Spleen (tissue), 11 donors: Measurements from ENCODE around the gene ACOT12. TPM values are rescaled to one million over a fixed set of nuclear protein-coding genes. Genes with fewer than 3 reads are reported as not detected.

Experiments
- DNase-seq: peaks from one replicate; pipeline ENCODE4 v3.0.0-alpha.2; 2020
- H3K27ac ChIP-seq, 8 donors: fragments of 200-600 bp; sonication (generic) in 7 of 8; 1 replicate in 4 of 8; 2 replicates in 4 of 8; pipeline versions ENCODE4 v1.5.0 to v1.8.0; 2016 to 2021; ENCODE audit warnings: inconsistent platforms in 4 of 8, mild to moderate bottlenecking in 4 of 8, moderate library complexity in 1 of 8
- H3K27me3 ChIP-seq, 7 donors: fragments of 200-600 bp; sonication (generic) in 6 of 7; replicated peaks in 1 of 7; 1 replicate in 4 of 7; 2 replicates in 3 of 7; pipeline versions ENCODE4 v1.5.0 to v1.8.0; 2016 to 2021; ENCODE audit warnings: inconsistent platforms in 3 of 7, mild to moderate bottlenecking in 1 of 7
- H3K36me3 ChIP-seq, 6 donors: fragments of 200-600 bp; sonication (generic) in 5 of 6; 1 replicate in 4 of 6; 2 replicates in 2 of 6; pipeline versions ENCODE4 v1.5.0 to v1.8.0; 2016 to 2021; ENCODE audit warnings: inconsistent platforms in 2 of 6
- H3K4me1 ChIP-seq, 6 donors: fragments of 200-600 bp; sonication (generic) in 5 of 6; 1 replicate in 3 of 6; 2 replicates in 3 of 6; pipeline versions ENCODE4 v1.5.0 to v1.8.0; 2016 to 2021; ENCODE audit warnings: inconsistent platforms in 3 of 6
- H3K4me3 ChIP-seq, 8 donors: fragments of 200-600 bp; sonication (generic) in 7 of 8; 1 replicate in 4 of 8; 2 replicates in 4 of 8; pipeline versions ENCODE4 v1.5.0 to v1.8.0; 2016 to 2021; ENCODE audit warnings: inconsistent platforms in 4 of 8, mild to moderate bottlenecking in 4 of 8, moderate library complexity in 2 of 8
- H3K9me3 ChIP-seq, 8 donors: fragments of 200-600 bp; sonication (generic) in 7 of 8; 1 replicate in 4 of 8; 2 replicates in 4 of 8; pipeline versions ENCODE4 v1.5.0 to v1.8.0; 2016 to 2021; ENCODE audit warnings: inconsistent platforms in 4 of 8
- CTCF ChIP-seq, 11 experiments: fragments of 200-600 bp in 7 of 11; fragments of 450-650 bp in 4 of 11; sonication (generic) in 4 of 11; IDR thresholded peaks in 8 of 11; conservative IDR thresholded peaks in 3 of 11; 1 replicate in 7 of 11; 2 replicates in 4 of 11; pipeline versions ENCODE4 v1.4.0 to v1.8.0; 2016 to 2021; ENCODE audit warnings: antibody characterized with exemption in 11 of 11, inconsistent platforms in 4 of 11, mild to moderate bottlenecking in 1 of 11
- POLR2A ChIP-seq, 3 donors: fragments of 450-650 bp; IDR thresholded peaks; one replicate each; pipeline ENCODE4 v1.5.1; 2017; ENCODE audit warnings: antibody characterized with exemption in 3 of 3, mild to moderate bottlenecking in 1 of 3
- POLR2AphosphoS5 ChIP-seq, 3 donors: sonication (generic); formaldehyde crosslinking; IDR thresholded peaks; one replicate each; pipeline ENCODE4 v1.5.1; 2017; ENCODE audit warnings: antibody characterized with exemption in 3 of 3
- WGBS, 5 donors: extraction: QIAGEN DNeasy Blood & Tissue Kit in 3 of 5; methylation state at CpG; one replicate each; pipeline versions ENCODE4 v1.1.5 to v1.1.7; 2013 to 2018; 5-methylcytosine and 5-hydroxymethylcytosine counted together
- intact Hi-C: fragments of 100-400 bp; cut with DNase I; formaldehyde crosslinking; loops from one replicate; pipeline ENCODE4 v1.15.0; 2023; ENCODE audit warnings: low total_unique reads
- polyA plus RNA-seq, 3 donors: library from polyadenylated mRNA; stranded (reverse); fragments of 200-250 nt; gene quantifications; one replicate each; pipeline ENCODE4 v1.2.1, GENCODE V29; 2013
- total RNA-seq, 7 donors: library from RNA; depleted of rRNA in 3 of 7; stranded (reverse); fragments of >200 nt in 3 of 7; fragmentation: NEBNext Ultra II Directional in 4 of 7; extraction: Animal tissue kit (Norgen Biotek cat#: 25700) in 4 of 7; gene quantifications; one replicate each; pipeline versions ENCODE4 v1.1.0 to v1.2.1, GENCODE V29; 2016 to 2021
- donor health status: healthy with polysubstance abuse.
- donor health status: DM: no; HTN: no; CAD: no; lungs with moderate emphysema.
- donor health status: DM: no; HTN: no; CAD: no.
- donor health status: Bipolar disorder and iron deficiency.
- donor health status: healthy.
- donor health status: DM: no; HTN: no; CAD: no.
- donor health status: DM: yes; HTN: yes; CAD: no.

ACOT12 gene
- total and polyA plus RNA-seq, 10 donors, result 0.03 TPM; not detected in 9

- DNase-seq, result no peak
- intact Hi-C loops, result no loop called here
- no peaks in the 10 kb centered on the region for H3K36me3 ChIP-seq
- H3K4me3 ChIP-seq, result no peak overlapping the region
- no peak overlapping the region for H3K27ac ChIP-seq
- no peaks in the 10 kb centered on the region for H3K9me3 ChIP-seq
- peaks cover 0 to 7% (median 0%) of the 10 kb centered on the region in 7 donors for H3K27me3 ChIP-seq
- 90 to 98% (median 93%) methylated on average over 2 of the region's 2 CpGs for WGBS, 5 donors
- H3K4me1 ChIP-seq, result no peaks in the 10 kb centered on the region
- TF ChIP-seq POLR2AphosphoS5 (IDR thresholded peaks at IDR 0.05), result no peak
- TF ChIP-seq CTCF (IDR thresholded peaks at IDR 0.05 in 8 of 11, conservative IDR thresholded peaks at IDR 0.05 in 3 of 11), result no peak
- TF ChIP-seq POLR2A (IDR thresholded peaks at IDR 0.05), result no peak
These were observed 32.3 kb downstream of the ACOT12 start for GRCh38 chr5:81361600-81361999.

GRCh38 chr5:81360640-81361039, 33.3 kb downstream of the ACOT12 start:
- H3K4me3 ChIP-seq, result no peak overlapping the region
- no peaks in the 10 kb centered on the region for H3K4me1 ChIP-seq
- no peak overlapping the region for H3K27ac ChIP-seq
- WGBS, 5 donors, result 82 to 91% (median 89%) methylated on average over 4 of the region's 4 CpGs
- DNase-seq, result no peak
- H3K9me3 ChIP-seq, result no peaks in the 10 kb centered on the region
- H3K36me3 ChIP-seq, result no peaks in the 10 kb centered on the region
- TF ChIP-seq POLR2A (IDR thresholded peaks at IDR 0.05), result no peak
- TF ChIP-seq POLR2AphosphoS5 (IDR thresholded peaks at IDR 0.05), result no peak
- no peak for TF ChIP-seq CTCF (IDR thresholded peaks at IDR 0.05 in 8 of 11, conservative IDR thresholded peaks at IDR 0.05 in 3 of 11)
- H3K27me3 ChIP-seq, result peaks cover 0 to 7% (median 0%) of the 10 kb centered on the region in 7 donors
- intact Hi-C loops, result no loop called here

- no peak for DNase-seq
- intact Hi-C loops, result no loop called here
- Histone ChIP-seq H3K36me3 (no peaks in the 10 kb centered on the region), H3K4me3 (no peak overlapping the region), H3K27ac (no peak overlapping the region), H3K27me3 (peaks cover 0 to 7% (median 0%) of the 10 kb centered on the region in 7 donors), H3K4me1 (no peaks in the 10 kb centered on the region), H3K9me3 (no peaks in the 10 kb centered on the region)
- WGBS, 5 donors, result 74 to 94% (median 85%) methylated on average over 2 of the region's 2 CpGs
- no peak for TF ChIP-seq POLR2AphosphoS5 (IDR thresholded peaks at IDR 0.05)
- TF ChIP-seq CTCF (IDR thresholded peaks at IDR 0.05 in 8 of 11, conservative IDR thresholded peaks at IDR 0.05 in 3 of 11), result no peak
- TF ChIP-seq POLR2A (IDR thresholded peaks at IDR 0.05), result no peak
These were observed 34.1 kb downstream of the ACOT12 start for GRCh38 chr5:81359881-81360280.

GRCh38 chr5:81359108-81359507, 34.8 kb downstream of the ACOT12 start:
- TF ChIP-seq POLR2AphosphoS5 (IDR thresholded peaks at IDR 0.05) (no peak), POLR2A (IDR thresholded peaks at IDR 0.05) (no peak), CTCF (IDR thresholded peaks at IDR 0.05 in 8 of 11, conservative IDR thresholded peaks at IDR 0.05 in 3 of 11) (no peak)
- Histone ChIP-seq H3K27me3 (peaks cover 0 to 7% (median 0%) of the 10 kb centered on the region in 7 donors), H3K36me3 (no peaks in the 10 kb centered on the region), H3K4me3 (no peak overlapping the region), H3K9me3 (no peaks in the 10 kb centered on the region), H3K4me1 (no peaks in the 10 kb centered on the region), H3K27ac (no peak overlapping the region)
- WGBS, 5 donors, result 45 to 66% (median 52%) methylated on average over 5 of the region's 5 CpGs
- intact Hi-C loops, result no loop called here
- no peak for DNase-seq
